Measurements from ENCODE around the gene GPS1.

GPS1 gene

DNA sequence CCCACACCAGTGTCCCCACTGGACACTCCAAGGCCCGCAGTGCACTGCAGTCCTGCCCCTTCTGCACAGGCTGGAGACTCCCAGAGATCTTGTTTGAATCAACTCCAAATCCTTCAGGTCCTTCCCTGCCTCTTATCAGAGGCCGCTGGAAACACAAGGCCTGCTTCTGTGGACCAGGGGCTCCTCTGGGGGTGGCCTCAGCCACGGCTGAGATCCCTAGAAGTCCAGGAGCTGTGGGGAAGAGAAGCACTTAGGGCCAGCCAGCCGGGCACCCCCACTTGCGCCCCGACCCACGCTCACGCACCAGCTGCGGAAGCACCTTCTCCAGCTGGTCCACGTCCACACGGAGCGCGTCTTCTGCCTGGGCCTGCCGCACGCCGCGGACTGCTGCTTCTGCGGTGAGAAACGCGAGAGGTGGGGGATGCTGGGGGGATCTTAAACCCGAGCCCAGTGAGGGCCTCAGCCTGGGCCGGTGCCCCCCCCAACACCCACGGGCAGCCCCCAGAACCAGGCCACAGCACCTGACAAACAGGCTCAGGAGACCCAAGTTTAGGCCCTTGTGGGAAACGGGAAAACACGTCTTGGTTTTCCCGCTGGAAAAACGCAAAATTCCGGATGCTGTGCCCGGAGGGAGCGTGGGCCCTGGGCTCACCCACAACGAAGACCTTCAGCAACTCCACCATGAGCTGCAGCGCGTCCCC, 32.6 kb upstream of the GPS1 start:
- DNase-seq: no peak
- no peak overlapping the region for H3K27ac ChIP-seq (ENCODE audit: insufficient read depth in 1 of 2, low read depth in 1 of 2, low read length in 2 of 2, poor library complexity in 1 of 2, severe bottlenecking in 2 of 2)
- H3K27me3 ChIP-seq (replicated peaks in 2 of 5; ENCODE audit: control insufficient read depth in 4 of 5, insufficient read depth in 5 of 5, low read length in 4 of 5): no peaks in the 10 kb centered on the region
- CTCF ChIA-PET: interaction anchor here (0.6 to 6.8 kb wide), 15 partner anchors 10 to 92 kb away, joined by 3 to 117 read pairs (median 6); partner anchors contain the start of genes DCXR, MAFG and NOTUM
- peaks cover 0 to 27% (median 23%) of the 10 kb centered on the region in 4 experiments for H3K4me1 ChIP-seq (ENCODE audit: control extremely low read depth in 1 of 4, control insufficient read depth in 4 of 4, insufficient read depth in 4 of 4, low read length in 3 of 4)
- 91% methylated on average over 28 of the region's 33 CpGs for WGBS (ENCODE audit: insufficient coverage)
- POLR2A ChIA-PET: no interaction called here
- no peak overlapping the region for H3K4me3 ChIP-seq (ENCODE audit: control insufficient read depth in 1 of 7, extremely low read depth in 1 of 7, insufficient read depth in 4 of 7, low read depth in 2 of 7, low read length in 6 of 7)
- H3K9me3 ChIP-seq (ENCODE audit: control extremely low read depth in 1 of 5, control insufficient read depth in 4 of 5, insufficient read depth in 2 of 5, low read depth in 1 of 5, low read length in 4 of 5): no peaks in the 10 kb centered on the region
- H3K36me3 ChIP-seq (ENCODE audit: control insufficient read depth in 4 of 4, insufficient read depth in 4 of 4, low read length in 3 of 4): peaks cover 0 to 17% (median 7%) of the 10 kb centered on the region in 4 experiments

GRCh38 chr17:82019690-82020571, 31.8 kb upstream of the GPS1 start:
- POLR2A ChIA-PET: no interaction called here
- H3K4me3 ChIP-seq (ENCODE audit: control insufficient read depth in 1 of 7, extremely low read depth in 1 of 7, insufficient read depth in 4 of 7, low read depth in 2 of 7, low read length in 6 of 7): no peak overlapping the region
- no peaks in the 10 kb centered on the region for H3K9me3 ChIP-seq (ENCODE audit: control extremely low read depth in 1 of 5, control insufficient read depth in 4 of 5, insufficient read depth in 2 of 5, low read depth in 1 of 5, low read length in 4 of 5)
- peak; percentile 48 to 55 (median 54) for DNase-seq
- WGBS (ENCODE audit: insufficient coverage): 77% methylated on average over 26 of the region's 34 CpGs
- peaks cover 0 to 30% (median 28%) of the 10 kb centered on the region in 4 experiments for H3K4me1 ChIP-seq (ENCODE audit: control extremely low read depth in 1 of 4, control insufficient read depth in 4 of 4, insufficient read depth in 4 of 4, low read length in 3 of 4)
- H3K27ac ChIP-seq (ENCODE audit: insufficient read depth in 1 of 2, low read depth in 1 of 2, low read length in 2 of 2, poor library complexity in 1 of 2, severe bottlenecking in 2 of 2): no peak overlapping the region
- no peaks in the 10 kb centered on the region for H3K27me3 ChIP-seq (replicated peaks in 2 of 5; ENCODE audit: control insufficient read depth in 4 of 5, insufficient read depth in 5 of 5, low read length in 4 of 5)
- H3K36me3 ChIP-seq (ENCODE audit: control insufficient read depth in 4 of 4, insufficient read depth in 4 of 4, low read length in 3 of 4): peaks cover 0 to 17% (median 7%) of the 10 kb centered on the region in 4 experiments
- CTCF ChIA-PET: interaction anchor here (0.6 to 6.8 kb wide), 24 partner anchors 9 to 152 kb away, joined by 3 to 117 read pairs (median 4); partner anchors contain the start of genes DCXR, MAFG and NOTUM

- ChIA-PET POLR2A (interaction anchor here (2.1 kb wide), 1 partner anchor 61 kb away, joined by 11 read pairs; no protein-coding TSS in a partner anchor), CTCF (interaction anchor here (0.9 to 6.8 kb wide), 25 partner anchors 12 to 153 kb away, joined by 3 to 117 read pairs (median 5); partner anchors contain the start of genes ASPSCR1, DCXR, MAFG and NOTUM)
- 96% methylated on average over 12 of the region's 14 CpGs for WGBS (ENCODE audit: insufficient coverage)
- Histone ChIP-seq H3K27me3 (replicated peaks in 2 of 5; ENCODE audit: control insufficient read depth in 4 of 5, insufficient read depth in 5 of 5, low read length in 4 of 5) (no peaks in the 10 kb centered on the region), H3K36me3 (ENCODE audit: control insufficient read depth in 4 of 4, insufficient read depth in 4 of 4, low read length in 3 of 4) (peaks cover 0 to 17% (median 7%) of the 10 kb centered on the region in 4 experiments), H3K9me3 (ENCODE audit: control extremely low read depth in 1 of 5, control insufficient read depth in 4 of 5, insufficient read depth in 2 of 5, low read depth in 1 of 5, low read length in 4 of 5) (no peaks in the 10 kb centered on the region), H3K4me3 (ENCODE audit: control insufficient read depth in 1 of 7, extremely low read depth in 1 of 7, insufficient read depth in 4 of 7, low read depth in 2 of 7, low read length in 6 of 7) (no peak overlapping the region), H3K27ac (ENCODE audit: insufficient read depth in 1 of 2, low read depth in 1 of 2, low read length in 2 of 2, poor library complexity in 1 of 2, severe bottlenecking in 2 of 2) (no peak overlapping the region), H3K4me1 (ENCODE audit: control extremely low read depth in 1 of 4, control insufficient read depth in 4 of 4, insufficient read depth in 4 of 4, low read length in 3 of 4) (peaks cover 0 to 30% (median 28%) of the 10 kb centered on the region in 4 experiments)
- DNase-seq: no peak
These were observed 31.1 kb upstream of the GPS1 start for GRCh38 chr17:82020572-82021106.

DNA sequence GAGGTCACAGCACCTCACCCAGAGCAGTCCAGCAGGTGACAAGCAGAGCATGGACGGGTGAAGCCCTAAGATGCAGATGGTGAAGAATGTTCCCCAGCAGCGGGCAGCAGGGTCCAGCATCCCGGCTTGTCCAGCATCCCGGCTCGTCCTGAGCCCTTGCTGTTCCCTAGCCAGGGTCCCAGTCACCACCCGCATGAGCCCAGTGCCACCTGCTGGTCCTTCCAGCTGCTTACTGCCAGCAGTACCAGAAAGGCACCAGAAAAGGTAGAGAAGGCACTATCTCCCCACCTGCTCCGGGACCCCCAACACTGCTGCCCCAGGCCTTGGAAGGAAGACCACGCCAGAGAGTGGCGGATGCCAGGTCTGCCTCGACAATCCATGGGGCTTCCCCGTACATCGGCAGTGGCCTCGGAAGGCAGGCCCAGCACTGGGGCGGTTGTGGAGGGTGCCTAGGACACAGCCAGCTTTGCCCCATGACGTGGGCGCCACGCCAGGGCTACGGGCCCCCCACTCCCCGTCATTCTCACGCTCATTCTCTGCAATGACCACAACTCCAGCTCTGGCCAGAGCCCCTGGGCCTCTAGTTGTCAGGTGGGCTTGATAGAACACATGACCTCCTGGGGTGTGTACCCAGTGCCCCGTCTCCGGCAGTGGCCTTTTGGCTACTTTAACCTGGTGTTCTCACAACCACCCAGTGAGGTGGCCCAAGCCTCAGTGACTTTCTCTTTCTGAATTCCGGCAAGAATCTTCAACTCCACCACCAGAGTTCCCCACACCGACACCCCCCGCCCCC, 30.4 kb upstream of the GPS1 start:
- DNase-seq: peak; percentile 63 to 77 (median 70)
- peak overlapping the region in 1 of 2 experiments; percentile 76 for H3K27ac ChIP-seq (ENCODE audit: insufficient read depth in 1 of 2, low read depth in 1 of 2, low read length in 2 of 2, poor library complexity in 1 of 2, severe bottlenecking in 2 of 2)
- ChIA-PET POLR2A (interaction anchor here (2.1 kb wide), 1 partner anchor 62 kb away, joined by 11 read pairs; no protein-coding TSS in a partner anchor), CTCF (interaction anchor here (0.5 to 6.8 kb wide), 22 partner anchors 13 to 154 kb away, joined by 3 to 117 read pairs (median 4); partner anchors contain the start of genes ASPSCR1, MAFG and NOTUM)
- 43% methylated on average over 19 of the region's 25 CpGs for WGBS (ENCODE audit: insufficient coverage)
- H3K4me3 ChIP-seq (ENCODE audit: control insufficient read depth in 1 of 7, extremely low read depth in 1 of 7, insufficient read depth in 4 of 7, low read depth in 2 of 7, low read length in 6 of 7): peak overlapping the region in 6 of 7 experiments; percentile 8 to 85 (median 80)
- H3K9me3 ChIP-seq (ENCODE audit: control extremely low read depth in 1 of 5, control insufficient read depth in 4 of 5, insufficient read depth in 2 of 5, low read depth in 1 of 5, low read length in 4 of 5): no peaks in the 10 kb centered on the region
- no peaks in the 10 kb centered on the region for H3K27me3 ChIP-seq (replicated peaks in 2 of 5; ENCODE audit: control insufficient read depth in 4 of 5, insufficient read depth in 5 of 5, low read length in 4 of 5)
- peaks cover 0 to 17% (median 7%) of the 10 kb centered on the region in 4 experiments for H3K36me3 ChIP-seq (ENCODE audit: control insufficient read depth in 4 of 4, insufficient read depth in 4 of 4, low read length in 3 of 4)
- H3K4me1 ChIP-seq (ENCODE audit: control extremely low read depth in 1 of 4, control insufficient read depth in 4 of 4, insufficient read depth in 4 of 4, low read length in 3 of 4): peaks cover 0 to 33% (median 29%) of the 10 kb centered on the region in 4 experiments

- Histone ChIP-seq H3K27ac (ENCODE audit: insufficient read depth in 1 of 2, low read depth in 1 of 2, low read length in 2 of 2, poor library complexity in 1 of 2, severe bottlenecking in 2 of 2) (peak overlapping the region in 1 of 2 experiments; percentile 76), H3K36me3 (ENCODE audit: control insufficient read depth in 4 of 4, insufficient read depth in 4 of 4, low read length in 3 of 4) (peaks cover 0 to 19% (median 7%) of the 10 kb centered on the region in 4 experiments), H3K4me1 (ENCODE audit: control extremely low read depth in 1 of 4, control insufficient read depth in 4 of 4, insufficient read depth in 4 of 4, low read length in 3 of 4) (peaks cover 0 to 37% (median 29%) of the 10 kb centered on the region in 4 experiments), H3K4me3 (ENCODE audit: control insufficient read depth in 1 of 7, extremely low read depth in 1 of 7, insufficient read depth in 4 of 7, low read depth in 2 of 7, low read length in 6 of 7) (peak overlapping the region; percentile 64 to 85 (median 77)), H3K27me3 (replicated peaks in 2 of 5; ENCODE audit: control insufficient read depth in 4 of 5, insufficient read depth in 5 of 5, low read length in 4 of 5) (no peaks in the 10 kb centered on the region), H3K9me3 (ENCODE audit: control extremely low read depth in 1 of 5, control insufficient read depth in 4 of 5, insufficient read depth in 2 of 5, low read depth in 1 of 5, low read length in 4 of 5) (no peaks in the 10 kb centered on the region)
- POLR2A ChIA-PET: interaction anchor here (0.6 to 2.1 kb wide), 2 partner anchors 62 to 353 kb away, joined by 4 to 11 read pairs; no protein-coding TSS in a partner anchor
- CTCF ChIA-PET: interaction anchor here (0.7 to 6.8 kb wide), 17 partner anchors 13 to 154 kb away, joined by 3 to 117 read pairs (median 6); partner anchors contain the start of genes ASPSCR1, MAFG and NOTUM
- no peak for DNase-seq
- WGBS (ENCODE audit: insufficient coverage): 7% methylated on average over 9 of the region's 10 CpGs
These were observed 29.8 kb upstream of the GPS1 start for GRCh38 chr17:82021900-82022309.
